Forelimb muscle (tissue), 1 donor: ENCODE data around the gene MYBPC2. TPM values are rescaled to one million over a fixed set of nuclear protein-coding genes. Genes with fewer than 3 reads are reported as not detected.
"Not testable (repeated sequence)": the region's sequence is repeated elsewhere in the genome, so short reads cannot be mapped to it uniquely, and the experiment has no call there.

Experiments used
- DNase-seq: peaks from one replicate; pipeline ENCODE4 v3.0.0-alpha.2; 2013; ENCODE audit warnings: low read depth
- polyA plus RNA-seq: library from polyadenylated mRNA; unstranded; fragments of 120-200 nt; gene quantifications from one replicate; pipeline ENCODE4 v1.2.1, GENCODE V29; 2013; ENCODE audit not compliant: insufficient read length

MYBPC2 gene
- polyA plus RNA-seq, 1 donor, result 67.9 TPM

GRCh38 chr19:50427997-50428425 is 4.7 kb upstream of the MYBPC2 start:
- peak; percentile 45 for DNase-seq

DNA sequence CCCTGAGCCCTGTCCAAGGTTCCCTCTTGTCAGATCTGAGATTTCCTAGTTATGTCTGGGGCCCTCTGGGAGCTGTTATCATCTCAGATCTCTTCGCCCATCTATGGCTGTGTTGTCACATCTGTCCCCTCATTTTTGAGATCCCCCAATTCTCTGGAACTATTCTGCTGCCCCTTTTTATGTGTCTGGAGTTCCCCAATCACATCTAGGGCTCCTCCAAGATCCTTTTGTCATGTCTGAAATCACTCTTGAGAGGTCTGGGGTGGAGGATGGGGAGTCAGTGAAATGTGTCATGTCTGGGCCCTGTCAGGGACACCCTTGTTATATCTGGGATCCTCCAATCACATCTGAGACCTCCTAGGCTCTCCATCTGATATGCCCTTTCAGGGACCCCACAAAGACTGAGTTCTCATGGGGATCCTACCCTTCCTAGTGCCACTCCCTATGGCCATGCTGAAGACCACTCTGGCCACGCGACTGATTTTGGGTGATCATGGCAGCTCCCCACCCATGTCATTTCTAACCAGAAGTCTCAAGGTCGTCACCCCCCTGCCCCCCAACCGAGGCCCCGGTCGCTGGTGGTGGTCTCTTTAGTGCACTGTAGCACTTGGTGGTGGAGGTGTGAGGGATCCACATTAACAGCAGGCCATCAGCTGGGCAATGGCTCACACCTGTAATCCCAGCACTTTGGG is 3.8 kb upstream of the MYBPC2 start:
- DNase-seq, result no peak

DNA sequence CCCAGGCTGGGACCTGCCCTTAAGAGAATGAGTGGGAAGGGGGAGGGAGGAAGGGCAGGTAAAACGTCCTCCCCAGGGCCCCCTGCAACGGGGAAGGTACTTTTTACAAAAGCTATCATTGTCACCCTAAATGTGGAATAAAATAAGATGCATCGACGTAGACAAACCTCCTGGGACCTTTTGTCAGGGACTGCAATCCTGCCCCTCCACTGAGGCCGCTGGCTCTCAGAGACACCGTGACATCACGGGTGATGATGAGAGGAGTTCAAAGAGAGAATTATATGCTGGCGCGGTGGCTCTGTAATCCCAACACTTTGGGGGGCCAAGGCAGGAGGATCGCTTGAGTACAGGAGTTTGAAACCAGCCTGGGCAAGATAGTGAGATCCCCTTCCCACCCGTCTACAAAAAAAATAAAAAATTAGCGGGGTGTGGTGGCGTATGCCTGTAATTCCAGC is 1.8 kb upstream of the MYBPC2 start:
- DNase-seq, result no peak

- peak; percentile 57 for DNase-seq
Observed at GRCh38 chr19:50431343-50432220, 1.1 kb upstream of the MYBPC2 start.

GRCh38 chr19:50433201-50434180 is 799 bp downstream of the MYBPC2 start:
- DNase-seq, result no peak

GRCh38 chr19:50434525-50434924 is 1.8 kb downstream of the MYBPC2 start:
- no peak for DNase-seq

DNA sequence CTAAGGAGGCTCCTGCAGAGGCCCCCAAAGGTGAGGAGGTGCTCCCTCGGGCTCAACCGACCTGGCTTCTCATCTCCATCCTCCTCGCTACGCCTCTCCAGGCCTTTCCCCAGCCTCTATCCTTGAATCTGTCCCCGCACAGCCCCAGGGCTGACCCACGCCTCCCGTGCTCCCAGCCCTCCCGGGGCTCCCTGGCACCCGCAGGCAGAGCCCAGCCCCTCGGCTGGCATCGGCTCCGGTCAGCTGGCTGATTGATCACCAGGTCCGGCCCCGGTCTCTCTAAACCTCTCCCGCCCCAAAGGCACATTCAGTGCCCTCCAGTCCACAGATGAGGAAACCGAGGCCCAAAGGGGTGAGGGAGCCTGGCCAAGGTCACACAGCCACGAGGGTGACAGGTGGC is 2.5 kb downstream of the MYBPC2 start:
- no peak for DNase-seq

- DNase-seq, result no peak
Observed at GRCh38 chr19:50435627-50436026, 2.9 kb downstream of the MYBPC2 start.

GRCh38 chr19:50437862-50438449 is 5.3 kb downstream of the MYBPC2 start:
- DNase-seq, result no peak

DNA sequence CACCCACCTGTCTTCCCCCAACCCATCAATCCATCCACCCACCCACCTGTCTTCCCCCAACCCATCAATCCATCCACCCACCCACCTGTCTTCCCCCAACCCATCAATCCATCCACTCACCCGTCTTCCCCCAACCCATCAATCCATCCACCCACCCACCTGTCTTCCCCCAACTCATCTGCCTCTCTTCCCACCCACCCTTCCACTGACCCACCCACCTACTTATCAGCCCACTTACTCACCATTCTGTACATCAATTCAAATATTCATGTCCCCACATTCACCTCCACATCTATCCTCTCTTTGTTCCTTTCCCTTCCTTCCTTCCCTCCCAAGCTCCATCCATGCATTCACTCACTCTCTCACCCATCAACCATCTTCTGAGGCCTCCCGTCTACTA is 6.4 kb downstream of the MYBPC2 start:
- not testable (repeated sequence) for DNase-seq

DNA sequence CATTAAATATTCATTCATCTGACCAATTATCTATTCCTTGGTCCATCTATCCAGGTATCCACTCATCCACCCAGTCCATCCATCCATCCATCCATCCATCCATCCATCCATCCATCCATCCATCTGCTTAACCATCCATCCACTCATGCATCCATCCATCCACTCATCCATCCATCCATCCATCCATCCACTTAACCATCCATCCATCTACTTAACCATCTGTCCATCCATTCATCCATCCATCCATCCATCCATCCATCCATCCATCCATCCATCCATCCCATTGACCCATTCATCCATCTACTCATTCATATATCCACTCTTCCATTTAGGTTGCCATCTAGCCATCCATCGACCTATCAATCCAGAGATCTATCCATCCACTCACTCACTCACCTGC is 11.4 kb downstream of the MYBPC2 start:
- DNase-seq, result no peak

DNA sequence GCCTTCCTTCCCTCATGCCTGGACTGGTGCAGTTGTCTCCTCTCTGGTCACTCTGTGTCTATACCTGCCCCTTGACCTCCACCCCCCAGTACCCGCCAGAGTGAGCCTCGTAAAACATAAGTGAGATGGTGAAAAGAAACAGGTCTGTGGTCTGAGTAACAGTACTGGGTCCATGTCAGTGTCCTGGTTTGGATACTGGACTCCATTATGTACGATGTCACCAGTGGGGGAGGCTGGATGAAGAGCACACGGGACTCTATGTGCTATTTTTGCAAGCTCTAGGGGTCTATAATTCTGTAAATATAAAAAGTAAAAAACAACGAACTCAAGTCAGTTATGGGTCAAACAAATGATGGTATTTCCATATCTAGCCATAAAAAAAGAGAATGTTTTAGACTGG is 14.4 kb downstream of the MYBPC2 start:
- DNase-seq, result no peak

GRCh38 chr19:50447750-50448149 is 15.1 kb downstream of the MYBPC2 start:
- DNase-seq, result no peak

GRCh38 chr19:50449236-50449899 is 16.7 kb downstream of the MYBPC2 start:
- no peak for DNase-seq

DNA sequence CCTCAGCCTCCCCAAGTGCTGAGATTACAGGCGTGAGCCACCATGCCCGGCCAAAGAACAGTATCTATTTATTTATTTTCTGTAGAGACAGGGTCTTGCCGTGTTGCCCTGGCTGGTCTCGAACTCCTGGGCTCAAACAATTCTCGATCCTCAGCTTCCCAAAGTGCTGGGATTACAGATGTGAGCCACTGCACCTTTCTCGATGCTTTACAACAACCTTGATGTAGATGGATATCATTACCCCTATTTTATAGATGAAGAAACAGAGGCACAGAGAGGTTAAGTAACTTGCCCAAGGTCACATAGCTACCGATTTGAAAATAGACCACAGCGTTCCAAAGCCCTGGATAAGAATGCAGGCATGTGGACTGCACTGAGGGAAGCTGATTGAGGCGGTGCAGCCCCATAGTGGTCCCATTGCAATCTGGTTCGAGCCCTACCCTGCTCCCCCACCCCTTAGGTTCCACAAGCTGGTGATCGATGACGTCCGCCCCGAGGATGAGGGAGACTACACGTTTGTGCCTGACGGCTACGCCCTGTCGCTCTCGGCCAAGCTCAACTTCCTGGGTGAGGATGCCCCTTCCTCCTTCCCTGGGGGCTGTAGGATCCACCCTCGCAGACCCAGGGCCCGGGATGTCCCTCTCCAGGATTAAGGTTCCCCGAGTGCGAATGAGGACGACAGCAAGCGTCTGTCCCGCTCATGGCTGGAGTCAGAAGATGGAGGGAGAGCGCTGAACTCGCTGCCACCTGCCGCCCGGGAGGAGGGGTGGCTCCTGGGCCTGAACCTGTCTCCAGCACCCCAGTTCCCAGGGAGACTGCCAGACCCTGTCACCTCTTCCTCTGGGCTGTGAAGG is 17.9 kb downstream of the MYBPC2 start:
- DNase-seq, result no peak

GRCh38 chr19:50451223-50451534 is 18.5 kb downstream of the MYBPC2 start:
- no peak for DNase-seq

DNA sequence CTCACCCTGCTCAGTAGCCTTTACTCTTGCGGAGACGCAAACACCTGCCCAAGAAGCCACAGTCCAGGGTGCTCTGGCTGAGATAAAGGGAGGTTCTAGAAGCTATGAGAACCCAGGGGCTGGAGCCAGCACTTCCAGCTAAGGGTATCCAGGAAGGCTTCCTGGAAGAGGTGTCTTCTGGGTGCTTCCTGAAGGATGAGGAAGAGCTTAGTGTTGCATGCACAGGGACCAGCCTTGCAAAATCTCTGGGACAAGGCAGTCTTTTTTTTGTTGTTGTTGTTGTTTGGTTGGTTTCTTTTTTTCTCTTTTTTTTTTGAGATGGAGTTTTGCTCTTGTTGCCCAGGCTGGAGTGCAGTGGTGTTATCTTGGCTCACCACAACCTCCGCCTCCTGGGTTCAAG is 20.6 kb downstream of the MYBPC2 start:
- no peak for DNase-seq

DNA sequence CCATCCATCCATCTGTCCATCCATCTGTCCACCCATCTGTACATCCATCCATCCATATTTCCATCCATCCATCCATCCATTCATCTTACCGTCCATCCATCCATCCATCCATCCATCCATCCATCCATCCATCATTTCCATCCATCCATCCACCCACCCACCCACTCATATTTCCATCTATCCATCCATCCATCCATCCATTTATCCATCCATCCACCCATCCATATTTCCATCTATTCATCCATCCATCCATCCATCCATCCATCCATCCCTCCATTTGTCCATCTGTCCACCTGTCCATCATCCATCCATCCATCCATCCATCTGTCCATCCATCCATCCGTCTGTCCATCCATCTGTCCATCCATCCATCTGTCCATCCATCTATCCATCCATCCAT is 23.3 kb downstream of the MYBPC2 start:
- no peak for DNase-seq

DNA sequence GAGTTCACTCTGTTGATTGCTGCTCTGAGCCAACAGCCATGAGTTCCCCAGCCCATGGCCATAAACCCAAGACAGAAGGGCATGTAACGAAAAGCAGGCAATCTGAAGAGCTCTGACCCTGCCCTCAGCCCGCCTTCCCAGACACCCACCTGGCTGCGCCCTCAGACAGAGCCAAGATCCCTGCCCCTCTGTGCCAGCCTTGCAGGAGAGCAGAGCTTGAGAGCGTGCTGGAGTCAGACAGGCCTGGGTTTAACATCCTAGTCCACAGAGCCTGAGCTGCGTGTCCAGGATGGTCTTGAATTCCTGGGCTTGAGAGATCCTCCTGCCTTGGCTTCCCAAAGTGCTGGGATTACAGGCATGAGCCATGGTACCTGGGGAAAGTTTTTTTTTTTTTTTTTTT is 24.6 kb downstream of the MYBPC2 start:
- DNase-seq, result no peak
